PC-9 (cell line): ENCODE data around the gene ARSG. TPM values are rescaled to one million over a fixed set of nuclear protein-coding genes. Genes with fewer than 3 reads are reported as not detected.

Experiments
- BruUV-seq: library from RNA; stranded (reverse); fragments of 400-500 nt; replicated peaks from 2 replicates; lab custom pipeline; 2021; lab: Mats Ljungman, UMichigan
- CTCF ChIA-PET: fragments of 300-600 bp; sonication (Branson Sonifier 250); formaldehyde crosslinking; loops from one replicate; lab custom pipeline; 2022; ENCODE audit warnings: antibody characterized with exemption; lab: Charles Lee
- POLR2A ChIA-PET: fragments of 300-600 bp; sonication (Branson Sonifier 250); formaldehyde crosslinking; loops from one replicate; lab custom pipeline; 2022; ENCODE audit warnings: antibody characterized with exemption; ENCODE audit not compliant: unreplicated experiment; lab: Charles Lee
- DNase-seq, 2 experiments: peaks; one replicate each; pipeline versions ENCODE4 v3.0.0 to v3.0.0-alpha.2; 2015 to 2022; ENCODE audit warnings: mixed read lengths in 1 of 2
- H2AFZ ChIP-seq: fragments of 200-600 bp; sonication (generic); 2 replicates; pipeline ENCODE4 v1.8.1; 2017; ENCODE audit warnings: antibody characterized with exemption
- H3F3A ChIP-seq: fragments of 200-600 bp; sonication (generic); 2 replicates; pipeline ENCODE4 v1.8.1; 2017; ENCODE audit warnings: antibody characterized with exemption, mild to moderate bottlenecking, low read depth; ENCODE audit not compliant: insufficient read depth
- H3K27ac ChIP-seq: fragments of 200-600 bp; sonication (generic); 2 replicates; pipeline ENCODE4 v1.6.1; 2016; ENCODE audit warnings: mixed run types
- H3K27me3 ChIP-seq: fragments of 200-600 bp; sonication (generic); 2 replicates; pipeline ENCODE4 v1.6.1; 2016; ENCODE audit warnings: low read depth, mixed run types; ENCODE audit not compliant: insufficient read depth
- H3K36me3 ChIP-seq: fragments of 200-600 bp; sonication (generic); 2 replicates; pipeline ENCODE4 v1.6.1; 2016; ENCODE audit warnings: low read depth, mixed run types
- H3K4me1 ChIP-seq: fragments of 200-600 bp; sonication (generic); replicated peaks from 2 replicates; pipeline ENCODE4 v1.6.1; 2016; ENCODE audit warnings: mixed run types; ENCODE audit not compliant: insufficient read depth
- H3K4me2 ChIP-seq: fragments of 200-600 bp; sonication (generic); 2 replicates; pipeline ENCODE4 v1.6.1; 2017; ENCODE audit warnings: mixed run types
- H3K4me3 ChIP-seq: fragments of 200-600 bp; sonication (generic); 2 replicates; pipeline ENCODE4 v1.6.1; 2016; ENCODE audit warnings: mixed run types
- H3K79me2 ChIP-seq: fragments of 200-600 bp; sonication (generic); 2 replicates; pipeline ENCODE4 v1.6.1; 2017; ENCODE audit warnings: low read depth, mixed run types
- H3K9me2 ChIP-seq: fragments of 200-600 bp; sonication (generic); 2 replicates; pipeline ENCODE4 v1.8.1; 2017; ENCODE audit warnings: mild to moderate bottlenecking; ENCODE audit not compliant: insufficient read depth
- H3K9me3 ChIP-seq: fragments of 200-600 bp; sonication (generic); 2 replicates; pipeline ENCODE4 v1.8.1; 2016; ENCODE audit warnings: low read depth; ENCODE audit not compliant: insufficient read depth
- H4K20me1 ChIP-seq: fragments of 200-600 bp; sonication (generic); 2 replicates; pipeline ENCODE4 v1.8.1; 2017; ENCODE audit not compliant: insufficient read depth
- CTCF ChIP-seq: fragments of 200-600 bp; sonication (generic); conservative IDR thresholded peaks from 2 replicates; pipeline ENCODE4 v1.6.1; 2017; ENCODE audit warnings: mixed run types, antibody characterized with exemption, mild to moderate bottlenecking, moderate library complexity
- EZH2 ChIP-seq: fragments of 200-600 bp; sonication (generic); IDR thresholded peaks from 2 replicates; pipeline ENCODE4 v1.8.0; 2017; ENCODE audit warnings: antibody characterized with exemption, low read depth
- intact Hi-C: fragments of 100-400 bp; cut with micrococcal nuclease; formaldehyde crosslinking; loops from one replicate; pipeline ENCODE4 v1.10.0; 2022; ENCODE audit not compliant: unreplicated experiment
- total RNA-seq: library from RNA; stranded (reverse); gene quantifications from 2 replicates; pipeline ENCODE4 v1.2.3, GENCODE V29; 2021

The ARSG gene
- total RNA-seq, 1 experiment from 2014 or later, result 4.0 TPM

- ChIA-PET CTCF (no interaction called here), POLR2A (no interaction called here)
- DNase-seq, result no peak
- no TSS peak for BruUV-seq
- H3K36me3 ChIP-seq, result no peaks in the 10 kb centered on the region
- H3K27ac ChIP-seq, result no peak overlapping the region
- no peaks in the 10 kb centered on the region for H4K20me1 ChIP-seq
- no peaks in the 10 kb centered on the region for H3K79me2 ChIP-seq
- TF ChIP-seq EZH2 (no peak), CTCF (no peak)
- H3K4me3 ChIP-seq, result no peak overlapping the region
- H3K9me3 ChIP-seq, result no peaks in the 10 kb centered on the region
- no peak overlapping the region for H3K4me2 ChIP-seq
- H3K9me2 ChIP-seq, result no peaks in the 10 kb centered on the region
- intact Hi-C loops, result no loop called here
- H3K27me3 ChIP-seq, result no peaks in the 10 kb centered on the region
- H3K4me1 ChIP-seq, result peaks cover 11% of the 10 kb centered on the region
- H3F3A ChIP-seq, result 0 out of 2 replicates have a peak, but pooled peaks cover 6% of the 10 kb centered on the region
- no peak overlapping the region for H2AFZ ChIP-seq
These were observed 130.2 kb downstream of the ARSG start for GRCh38 chr17:68421486-68421885.

GRCh38 chr17:68422821-68423220 is 131.5 kb downstream of the ARSG start:
- BruUV-seq, result no TSS peak
- CTCF ChIA-PET, result interaction anchor here (0.7 kb wide), 1 partner anchor 914 kb away, joined by 13 read pairs; no protein-coding TSS in a partner anchor

GRCh38 chr17:68423251-68423650 is 132.0 kb downstream of the ARSG start:
- H3K9me2 ChIP-seq, result no peaks in the 10 kb centered on the region
- H4K20me1 ChIP-seq, result no peaks in the 10 kb centered on the region
- H3K9me3 ChIP-seq, result no peaks in the 10 kb centered on the region
- H3K36me3 ChIP-seq, result no peaks in the 10 kb centered on the region
- no peak overlapping the region for H3K27ac ChIP-seq
- no peaks in the 10 kb centered on the region for H3K27me3 ChIP-seq
- DNase-seq, result no peak
- TF ChIP-seq EZH2 (no peak), CTCF (no peak)
- no peak overlapping the region for H3K4me3 ChIP-seq
- H3K4me1 ChIP-seq, result peaks cover 11% of the 10 kb centered on the region
- H3K4me2 ChIP-seq, result no peak overlapping the region
- H3K79me2 ChIP-seq, result no peaks in the 10 kb centered on the region
- intact Hi-C loops, result no loop called here
- no TSS peak for BruUV-seq
- ChIA-PET CTCF (interaction anchor here (0.7 kb wide), 1 partner anchor 915 kb away, joined by 13 read pairs; no protein-coding TSS in a partner anchor), POLR2A (no interaction called here)
- no peak overlapping the region for H2AFZ ChIP-seq
- H3F3A ChIP-seq, result 0 out of 2 replicates have a peak, but pooled peaks cover 6% of the 10 kb centered on the region

More at GRCh38 chr17:68422821-68423220, 131.5 kb downstream of the ARSG start:
- Histone ChIP-seq H3K36me3 (no peaks in the 10 kb centered on the region), H4K20me1 (no peaks in the 10 kb centered on the region), H3K4me3 (no peak overlapping the region), H3K4me2 (no peak overlapping the region), H3K9me3 (no peaks in the 10 kb centered on the region), H3K9me2 (no peaks in the 10 kb centered on the region), H3K4me1 (peaks cover 11% of the 10 kb centered on the region), H3K27me3 (no peaks in the 10 kb centered on the region), H2AFZ (no peak overlapping the region), H3K79me2 (no peaks in the 10 kb centered on the region), H3F3A (0 out of 2 replicates have a peak, but pooled peaks cover 6% of the 10 kb centered on the region), H3K27ac (no peak overlapping the region)
- DNase-seq, result no peak
- POLR2A ChIA-PET, result no interaction called here
- TF ChIP-seq EZH2 (no peak), CTCF (no peak)
- intact Hi-C loops, result no loop called here
